SK-N-SH (cell line): Measurements from ENCODE around the gene RAB1A.
A peak's percentile ranks its signal among the peaks of the same experiment; 100 is the strongest.

Experiments
- CHD2 ChIP-seq: fragments of 150-350 bp; IDR thresholded peaks from 2 replicates; pipeline ENCODE4 v1.6.1; 2018; ENCODE audit warnings: low read length; ENCODE audit not compliant: partially characterized antibody
- CTCF ChIP-seq: fragments of 200-600 bp; sonication (generic); IDR thresholded peaks from 2 replicates; pipeline ENCODE4 v1.6.1; 2017; ENCODE audit warnings: antibody characterized with exemption, mild to moderate bottlenecking, moderate library complexity
- EP300 ChIP-seq, 2 experiments: IDR thresholded peaks; 2 replicates each; pipeline versions ENCODE4 v1.4.0 to v1.6.1; 2012; ENCODE audit warnings: borderline replicate concordance in 1 of 2, low read depth in 1 of 2, low read length in 1 of 2
- EZH2phosphoT487 ChIP-seq: fragments of 200-600 bp; sonication (generic); IDR thresholded peaks from 2 replicates; pipeline ENCODE4 v1.6.1; 2017; ENCODE audit warnings: low read depth, mixed run types, mild to moderate bottlenecking, antibody characterized with exemption, moderate library complexity, borderline replicate concordance
- GABPA ChIP-seq: IDR thresholded peaks from 2 replicates; pipeline ENCODE4 v1.4.0; 2012; ENCODE audit warnings: low read depth, mild to moderate bottlenecking
- GATA2 ChIP-seq: sonication (generic); formaldehyde crosslinking; IDR thresholded peaks from 2 replicates; pipeline ENCODE4 v1.5.0; 2020; ENCODE audit warnings: mild to moderate bottlenecking, missing genetic modification reagents
- NRF1 ChIP-seq: IDR thresholded peaks from 2 replicates; pipeline ENCODE4 v1.6.1; 2012; ENCODE audit warnings: low read depth, mild to moderate bottlenecking, low read length
- SMC3 ChIP-seq: IDR thresholded peaks from 2 replicates; pipeline ENCODE4 v1.6.1; 2012; ENCODE audit warnings: low read depth, low read length, improper control_type of control experiment
- TF ChIP-seq, protein P1 (sequence below): IDR thresholded peaks from 2 replicates; pipeline ENCODE4 v1.4.0; 2012; ENCODE audit warnings: low read depth

DNA sequence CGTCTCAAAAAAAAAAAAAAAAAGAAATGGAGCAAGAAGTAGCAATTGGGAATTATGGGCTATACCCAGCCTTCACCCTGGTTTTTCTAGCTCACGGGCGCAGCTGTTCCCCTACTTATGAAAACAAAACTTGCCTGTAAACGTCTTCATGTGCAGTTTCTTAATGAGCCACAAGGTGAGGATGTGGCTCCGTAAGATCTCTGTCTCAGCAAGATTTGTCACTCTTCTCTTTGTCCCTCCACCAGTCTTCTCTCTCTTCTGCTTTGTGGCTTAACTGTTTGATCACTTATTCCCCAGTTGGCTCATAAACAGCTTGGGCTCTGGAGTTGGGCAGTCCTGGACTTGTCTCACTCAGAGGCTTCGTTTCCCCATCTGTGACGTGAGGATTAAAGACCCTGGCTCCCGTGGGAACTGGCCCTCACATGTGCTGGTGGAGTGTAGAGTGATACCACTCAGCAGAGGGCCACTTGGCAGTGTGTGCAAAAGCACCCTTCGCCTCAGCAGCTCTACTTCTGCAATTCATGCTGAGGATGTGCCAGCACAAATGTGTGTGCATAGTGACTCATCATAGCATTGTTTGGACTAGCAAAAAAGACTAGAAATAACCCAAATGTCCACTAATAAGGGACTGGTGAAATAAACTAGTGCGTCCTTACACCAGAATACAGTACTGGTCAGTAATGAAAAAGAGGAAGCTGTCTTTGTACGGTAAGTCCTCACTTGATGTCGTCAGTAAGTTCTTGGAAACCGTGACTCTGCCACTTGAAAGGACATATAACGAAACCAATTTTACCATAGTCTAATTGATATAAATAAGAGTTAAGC is 65.0 kb downstream of the RAB1A start:
- TF ChIP-seq CTCF = peak; percentile 63
- TF ChIP-seq EP300 (IDR thresholded peaks at IDR 0.05; ENCODE audit: borderline replicate concordance in 1 of 2, low read depth in 1 of 2, low read length in 1 of 2) = no peak
- peak; percentile 14; the same call in 1 of the 2 replicates for TF ChIP-seq SMC3
- TF ChIP-seq NRF1 = no peak
- TF ChIP-seq, protein P1, sequence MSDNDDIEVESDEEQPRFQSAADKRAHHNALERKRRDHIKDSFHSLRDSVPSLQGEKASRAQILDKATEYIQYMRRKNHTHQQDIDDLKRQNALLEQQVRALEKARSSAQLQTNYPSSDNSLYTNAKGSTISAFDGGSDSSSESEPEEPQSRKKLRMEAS = 0 out of 2 replicates have a peak, but pooled peaks have one; percentile 48
- no peak for TF ChIP-seq GATA2
- no peak for TF ChIP-seq CHD2
- no peak for TF ChIP-seq GABPA
- no peak for TF ChIP-seq EZH2phosphoT487
